K562 (cell line): Measurements from ENCODE around the gene PIK3CD. TPM values are rescaled to one million over a fixed set of nuclear protein-coding genes. Genes with fewer than 3 reads are reported as not detected.
"Not testable (repeated sequence)": the region's sequence is repeated elsewhere in the genome, so short reads cannot be mapped to it uniquely, and the experiment has no call there.

Source experiments
- ATAC-seq: fragments of 200-7000 bp; cut with Tn5 transposase; 3 replicates; pipeline ENCODE4 v1.9.1; 2020; ENCODE audit warnings: moderate library complexity
- BruUV-seq: library from RNA; stranded (reverse); fragments of 400-500 nt; replicated peaks from 2 replicates; lab custom pipeline; 2021; lab: Mats Ljungman, UMichigan
- CTCF ChIA-PET: fragments of 300-600 bp; formaldehyde crosslinking; extraction: SDS; loops from one replicate; lab custom pipeline; 2021; ENCODE audit warnings: low intra/inter-chr PET ratio; lab: Yijun Ruan, JAX
- POLR2A ChIA-PET: fragments of 300-600, 350-650 bp; sonication (Branson Sonifier 250); formaldehyde crosslinking; extraction: SDS; loops from one replicate; lab custom pipeline; 2021; ENCODE audit warnings: antibody characterized with exemption, inconsistent platforms; lab: Yijun Ruan, JAX
- DNase-seq, 4 experiments: peaks; one replicate each; pipeline versions ENCODE4 v3.0.0 to v3.0.0-alpha.2; 2011 to 2018; ENCODE audit warnings: low spot score in 3 of 4, mixed read lengths in 3 of 4; ENCODE audit errors: extremely low read depth in 1 of 4
- FAIRE-seq: peaks from 2 replicates; lab custom pipeline; 2011; peaks lifted over from hg19 to GRCh38; lab: Jason Lieb, UNC
- H2AFZ ChIP-seq: 2 replicates; pipeline ENCODE4 v1.6.0; 2011; ENCODE audit warnings: low read depth, low read length, control low read depth, inconsistent platforms
- H3K27ac ChIP-seq: fragments of 200-600 bp; 3 replicates; pipeline ENCODE4 v1.8.0; 2011; ENCODE audit warnings: low read depth, mild to moderate bottlenecking, control low read depth, inconsistent platforms, low read length, moderate library complexity, mixed read lengths; ENCODE audit errors: extremely low read depth
- H3K27me3 ChIP-seq, 2 experiments: fragments of 300-600 bp in 1 of 2; 2 replicates in 1 of 2; 3 replicates in 1 of 2; pipeline versions ENCODE4 v1.6.0 to v1.8.0; 2011; ENCODE audit warnings: inconsistent platforms in 2 of 2, low read length in 2 of 2, mild to moderate bottlenecking in 1 of 2, mixed read lengths in 1 of 2, moderate library complexity in 1 of 2; ENCODE audit not compliant: control insufficient read depth in 2 of 2, insufficient read depth in 2 of 2
- H3K36me3 ChIP-seq: fragments of 300-600 bp; 3 replicates; pipeline ENCODE4 v1.8.0; 2011; ENCODE audit warnings: mild to moderate bottlenecking, low read length, inconsistent platforms; ENCODE audit not compliant: control insufficient read depth, insufficient read depth
- H3K4me1 ChIP-seq, 2 experiments: fragments of 200-600 bp in 1 of 2; replicated peaks in 1 of 2; 2 replicates in 1 of 2; 3 replicates in 1 of 2; pipeline versions ENCODE4 v1.5.1 to v1.8.0; 2011; ENCODE audit warnings: inconsistent platforms in 2 of 2, low read length in 2 of 2, mild to moderate bottlenecking in 1 of 2, mixed read lengths in 1 of 2, moderate library complexity in 1 of 2; ENCODE audit not compliant: control insufficient read depth in 2 of 2, insufficient read depth in 2 of 2
- H3K4me2 ChIP-seq: 2 replicates; pipeline ENCODE4 v1.6.1; 2011; ENCODE audit warnings: low read length, control low read depth, inconsistent platforms, mixed read lengths; ENCODE audit not compliant: insufficient read depth
- H3K4me3 ChIP-seq: fragments of 200-600 bp; sonication (generic), shearing (Covaris generic); 2 replicates; pipeline ENCODE4 v1.5.1; 2016; ENCODE audit warnings: control low read depth, inconsistent platforms
- H3K79me2 ChIP-seq: fragments of 200-600 bp; 3 replicates; pipeline ENCODE4 v1.8.0; 2011; ENCODE audit warnings: low read length, inconsistent platforms; ENCODE audit not compliant: control insufficient read depth, insufficient read depth
- H3K9ac ChIP-seq, 2 experiments: 2 replicates each; pipeline versions ENCODE4 v1.6.0 to v1.6.1; 2011; ENCODE audit warnings: low read depth in 2 of 2, low read length in 2 of 2, control low read depth in 1 of 2, inconsistent platforms in 1 of 2, mild to moderate bottlenecking in 1 of 2, mixed read lengths in 1 of 2; ENCODE audit not compliant: insufficient read depth in 1 of 2
- H3K9me1 ChIP-seq: one replicate; pipeline ENCODE4 v1.6.0; 2011; ENCODE audit warnings: inconsistent platforms, mild to moderate bottlenecking, low read length, moderate library complexity; ENCODE audit not compliant: control insufficient read depth, insufficient read depth
- H3K9me3 ChIP-seq: replicated peaks from 2 replicates; pipeline ENCODE4 v1.5.1; 2011; ENCODE audit warnings: low read depth, low read length, inconsistent platforms; ENCODE audit not compliant: control insufficient read depth, insufficient read depth
- H4K20me1 ChIP-seq: replicated peaks from 2 replicates; pipeline ENCODE4 v1.6.1; 2011; ENCODE audit warnings: low read length, inconsistent platforms, mixed read lengths; ENCODE audit not compliant: control insufficient read depth, insufficient read depth
- HLTF ChIP-seq: fragments of 450-650 bp; IDR thresholded peaks from 2 replicates; pipeline ENCODE4 v1.6.1; 2016
- KLF1 ChIP-seq: fragments of 450-650 bp; IDR thresholded peaks from 2 replicates; pipeline ENCODE4 v1.6.1; 2016; ENCODE audit warnings: missing genetic modification characterization, missing compliant biosample characterization
- L3MBTL2 ChIP-seq: fragments of 450-650 bp; IDR thresholded peaks from 2 replicates; pipeline ENCODE4 v1.6.1; 2016; ENCODE audit warnings: mild to moderate bottlenecking, moderate library complexity
- TOE1 ChIP-seq, 2 experiments: fragments of 450-650 bp in 1 of 2; sonication (generic) in 1 of 2; formaldehyde crosslinking in 1 of 2; IDR thresholded peaks; 2 replicates each; pipeline versions ENCODE4 v1.7.1 to v1.8.0; 2016 to 2022; ENCODE audit warnings: borderline replicate concordance in 2 of 2, mild to moderate bottlenecking in 2 of 2, antibody characterized with exemption in 1 of 2, inconsistent platforms in 1 of 2, low read depth in 1 of 2, missing genetic modification reagents in 1 of 2, moderate library complexity in 1 of 2
- ZBTB1 ChIP-seq: sonication (generic); formaldehyde crosslinking; IDR thresholded peaks from 2 replicates; pipeline ENCODE4 v1.8.1; 2023; ENCODE audit warnings: missing genetic modification reagents, low read depth, mild to moderate bottlenecking, borderline replicate concordance
- ZNF507 ChIP-seq: conservative IDR thresholded peaks from 2 replicates; pipeline ENCODE4 v1.6.1; 2017; ENCODE audit warnings: missing genetic modification characterization, missing compliant biosample characterization
- WGBS: fragments of 100-300 bp; shearing (Covaris generic); methylation state at CpG from one replicate; pipeline ENCODE4 v1.1.6; 2016; ENCODE audit warnings: low coverage, mixed read lengths; ENCODE audit not compliant: insufficient coverage; ENCODE audit errors: missing lambda C conversion rate; 5-methylcytosine and 5-hydroxymethylcytosine counted together
- in situ Hi-C: fragments of 300-500 bp; cut with MboI; formaldehyde crosslinking; loops from 4 replicates; pipeline ENCODE4 v1.15.0; 2018; ENCODE audit warnings: inconsistent platforms, mixed read lengths
- intact Hi-C: fragments of 100-400 bp; cut with micrococcal nuclease; formaldehyde crosslinking; loops from 2 replicates; pipeline ENCODE4 v1.14.2; 2022
- polyA plus RNA-seq, 8 experiments: library from polyadenylated mRNA; depleted of rRNA in 4 of 8; stranded (reverse) in 5 of 8; unstranded in 3 of 8; fragments of >200 nt; fragmentation: Nextera tagmentation in 2 of 8; fragmentation: Illumina TruSeq in 1 of 8; extraction: Ambion mirVana in 2 of 8; extraction: Trizol in 1 of 8; gene quantifications; 2 replicates each; pipeline versions ENCODE4 v1.2.1 to v1.2.3, GENCODE V29; 2011 to 2014; ENCODE audit warnings: inconsistent platforms in 1 of 8, missing spikeins in 1 of 8
- total RNA-seq, 7 experiments: library from RNA; depleted of rRNA in 6 of 7; stranded (reverse); fragments of >200 nt in 6 of 7; fragmentation: Illumina TruSeq in 2 of 7; extraction: Trizol in 2 of 7; gene quantifications; 2 replicates each; pipeline versions ENCODE4 v1.2.1 to v1.2.3, GENCODE V29; 2011 to 2021; ENCODE audit warnings: low replicate concordance in 1 of 7

PIK3CD gene
- total and polyA plus RNA-seq, 9 of the 15 experiments (the other 6 are each of a cell fraction or from before 2014, with no cell fraction given): 1.8 to 20.8 (median 7.2) TPM

- TF ChIP-seq TOE1 (IDR thresholded peaks at IDR 0.05; ENCODE audit: borderline replicate concordance) (no peak), TOE1 (CRISPR knock-in tag; IDR thresholded peaks at IDR 0.05; ENCODE audit: borderline replicate concordance, low read depth) (no peak), KLF1 (tag) (no peak), HLTF (no peak), ZNF507 (tag) (no peak), L3MBTL2 (no peak), ZBTB1 (CRISPR knock-in tag) (no peak)
Measured at GRCh38 chr1:9761855-9762254, 110.3 kb downstream of the PIK3CD start (continued).

GRCh38 chr1:9762446-9762845, 110.9 kb downstream of the PIK3CD start:
- H2AFZ ChIP-seq, DNase-seq, H3K9me3 ChIP-seq, H3K36me3 ChIP-seq, BruUV-seq, H3K27ac ChIP-seq, H3K79me2 ChIP-seq, ATAC-seq, H3K9ac ChIP-seq, intact Hi-C loops, H3K9me1 ChIP-seq, CTCF ChIA-PET, in situ Hi-C loops, H3K4me3 ChIP-seq, H3K27me3 ChIP-seq, H4K20me1 ChIP-seq, FAIRE-seq, H3K4me2 ChIP-seq: not testable (repeated sequence)
- POLR2A ChIA-PET: interaction anchor here (1.4 kb wide), 1 partner anchor 10 kb away, joined by 7 read pairs; no protein-coding TSS in a partner anchor
- WGBS: 91% methylated on average over 22 of the region's 25 CpGs
- H3K4me1 ChIP-seq: peaks cover 11 to 14% of the 10 kb centered on the region in 2 experiments; a peak in 4 of 5 replicates
